Measurements from ENCODE around the gene SLC44A1.
A peak's percentile ranks its signal among the peaks of the same experiment; 100 is the strongest.

Gene SLC44A1

DNA sequence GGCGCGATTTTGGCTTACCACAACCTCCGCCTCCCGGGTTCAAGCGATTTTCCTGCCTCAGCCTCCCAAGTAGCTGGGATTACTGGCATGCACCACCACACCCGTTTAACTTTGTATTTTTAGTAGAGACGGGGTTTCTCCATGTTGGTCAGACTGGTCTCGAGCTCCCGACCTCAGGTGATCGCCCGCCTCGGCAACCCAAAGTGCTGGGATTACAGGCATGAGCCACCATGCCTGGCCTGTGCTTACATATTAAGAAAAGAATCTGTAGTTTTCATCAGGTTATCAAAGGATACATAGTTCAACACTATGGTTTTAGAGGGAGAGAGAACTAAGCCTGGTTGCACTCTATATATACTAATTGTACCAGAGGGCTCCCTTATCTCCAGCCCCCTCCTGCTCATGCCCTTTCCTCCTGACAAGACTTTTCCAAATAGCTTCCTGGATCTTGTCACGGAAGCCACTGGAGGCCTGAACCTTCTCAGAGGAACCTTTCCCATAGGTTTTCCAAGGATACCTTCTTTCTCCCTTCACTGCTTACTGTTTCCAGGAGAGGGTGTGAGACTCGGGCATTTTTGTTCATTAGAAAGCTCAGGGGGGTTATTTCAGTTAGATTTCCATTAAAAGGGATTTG, 53.1 kb downstream of the SLC44A1 start:
- no peak for DNase-seq (ENCODE audit: low read depth in 2 of 3, low spot score in 1 of 3)

DNA sequence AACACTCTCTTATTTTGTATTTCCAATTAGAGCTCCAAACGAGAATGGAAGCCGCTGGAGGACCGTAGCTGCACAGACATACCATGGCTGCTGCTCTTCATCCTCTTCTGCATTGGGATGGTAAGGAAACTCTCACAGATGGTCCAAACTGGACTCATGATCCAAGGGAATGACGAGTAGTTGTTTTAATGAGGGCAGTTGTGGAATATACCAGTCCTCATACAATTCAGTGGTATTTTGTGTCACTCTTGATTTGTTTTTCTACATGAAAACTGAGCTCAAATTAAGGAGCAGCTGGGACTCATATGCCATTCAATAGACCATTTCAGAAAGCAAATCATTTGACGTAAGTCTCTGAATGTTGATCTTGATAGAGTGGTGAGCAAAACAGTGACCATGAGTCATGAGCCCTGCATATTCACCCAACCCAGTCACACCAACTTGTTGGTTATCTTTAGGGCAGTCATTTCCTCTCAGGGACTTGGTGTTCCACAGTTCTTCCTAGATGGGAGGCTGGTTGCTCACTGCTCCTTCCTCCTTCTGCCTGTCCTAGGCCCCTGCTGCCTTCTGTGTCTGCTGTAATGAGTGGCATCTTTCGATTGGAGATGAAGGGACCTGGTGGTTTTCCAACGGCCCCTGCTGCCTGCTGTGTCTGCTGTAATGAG, 54.9 kb downstream of the SLC44A1 start:
- peak in 1 of 3 donors; percentile 0 for DNase-seq (ENCODE audit: low read depth in 2 of 3, low spot score in 1 of 3)

DNA sequence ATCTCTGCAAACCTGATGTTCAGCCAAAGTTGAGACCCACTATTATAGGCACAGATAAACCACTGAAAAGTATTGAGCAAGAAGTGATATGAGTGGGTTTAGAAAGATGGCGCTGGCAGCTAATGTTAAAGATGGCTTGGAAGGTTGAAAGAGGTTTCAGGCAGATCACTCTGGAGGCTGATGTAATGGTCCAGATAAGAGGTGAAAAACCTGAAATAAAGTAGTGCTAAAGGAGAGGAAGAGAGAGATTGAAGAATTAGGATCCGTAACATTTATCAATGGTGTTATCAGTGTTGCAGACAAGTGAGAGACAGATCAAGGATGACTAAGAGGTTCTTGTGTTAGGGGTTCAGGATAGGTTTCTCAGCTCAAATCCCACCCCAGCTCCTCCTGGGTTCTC, 58.3 kb downstream of the SLC44A1 start:
- no peak for DNase-seq (ENCODE audit: low read depth in 2 of 3, low spot score in 1 of 3)

DNA sequence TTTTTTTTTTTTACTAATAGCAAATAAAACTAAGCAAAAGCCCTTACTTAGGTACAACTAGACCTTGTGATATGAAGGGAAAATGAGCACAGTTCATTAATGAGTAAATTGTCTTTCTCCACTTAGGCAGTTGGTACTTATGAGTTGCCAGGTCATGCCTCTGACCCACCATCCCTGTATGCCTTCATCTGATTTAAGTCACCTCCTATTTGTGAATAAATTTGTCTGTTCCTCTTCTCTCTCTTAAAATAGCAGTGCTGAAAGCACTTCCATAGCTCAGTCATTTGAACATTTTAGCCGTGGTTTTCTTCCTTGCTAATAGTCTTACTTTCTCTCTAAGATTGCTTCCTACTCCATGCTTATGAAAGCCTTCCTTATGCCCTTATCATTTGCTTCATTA, 61.4 kb downstream of the SLC44A1 start:
- no peak for DNase-seq (ENCODE audit: low read depth in 2 of 3, low spot score in 1 of 3)

DNA sequence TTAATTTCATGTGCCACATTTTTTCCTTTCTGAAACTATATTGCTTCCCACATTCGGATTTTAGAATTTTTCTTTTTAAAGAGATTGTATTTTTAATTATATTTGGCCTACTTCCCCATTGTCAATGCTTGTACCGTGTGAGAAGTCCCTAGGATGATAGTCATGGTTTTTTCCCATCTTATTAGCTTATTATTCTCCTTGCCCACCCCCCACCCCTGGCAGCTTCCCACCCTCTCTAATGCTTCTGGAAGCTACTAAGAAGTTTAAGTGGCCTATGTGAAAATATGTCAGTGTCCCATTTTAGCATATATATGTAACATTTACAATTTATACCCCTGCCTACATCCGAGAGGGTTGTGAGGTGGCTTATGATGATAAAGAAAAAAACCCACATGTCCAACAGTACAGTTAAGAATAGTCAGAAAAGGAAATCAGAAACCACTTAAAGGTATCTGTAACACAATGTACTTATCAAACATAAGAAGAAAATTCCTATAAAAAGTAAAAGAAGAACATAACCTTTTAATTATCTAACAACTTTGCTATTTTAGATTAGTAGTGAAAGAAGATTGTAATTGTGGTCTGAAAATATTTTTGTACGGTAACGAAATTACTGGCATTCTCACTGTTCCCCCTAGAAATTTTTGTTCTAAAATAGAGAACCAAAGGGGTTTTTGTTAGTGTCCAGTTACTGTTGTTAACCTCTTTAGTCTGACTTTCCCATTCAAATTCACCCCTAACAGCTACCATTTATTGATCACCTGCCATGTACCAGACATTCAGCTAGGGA, 62.1 kb downstream of the SLC44A1 start:
- DNase-seq (ENCODE audit: low read depth in 2 of 3, low spot score in 1 of 3), result no peak

DNA sequence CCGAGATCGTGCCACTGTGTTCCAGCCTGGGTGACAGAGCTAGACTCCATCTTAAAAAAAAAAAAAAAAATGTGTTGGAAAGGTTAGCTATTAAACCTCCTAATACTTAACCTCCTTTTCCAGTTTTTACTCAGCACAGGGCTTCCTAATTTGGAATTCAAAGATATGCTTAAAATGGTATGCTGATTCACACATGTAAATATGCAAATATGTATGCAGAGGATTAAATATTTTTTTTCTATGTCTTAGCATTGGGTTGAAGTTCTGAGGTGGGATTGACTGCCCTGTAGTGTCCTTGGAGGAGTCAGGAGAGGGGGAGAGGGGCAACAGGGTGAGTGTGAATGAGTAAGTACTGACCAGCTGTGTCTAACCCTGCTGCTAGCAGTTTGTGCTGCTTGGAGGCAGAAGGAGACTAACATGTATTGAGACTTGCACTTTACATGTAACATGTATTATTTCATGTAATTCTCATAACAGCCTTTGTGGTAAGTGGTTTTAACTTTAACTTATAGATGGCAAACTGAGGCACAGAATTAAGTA, 63.2 kb downstream of the SLC44A1 start:
- DNase-seq (ENCODE audit: low read depth in 2 of 3, low spot score in 1 of 3), result no peak

DNA sequence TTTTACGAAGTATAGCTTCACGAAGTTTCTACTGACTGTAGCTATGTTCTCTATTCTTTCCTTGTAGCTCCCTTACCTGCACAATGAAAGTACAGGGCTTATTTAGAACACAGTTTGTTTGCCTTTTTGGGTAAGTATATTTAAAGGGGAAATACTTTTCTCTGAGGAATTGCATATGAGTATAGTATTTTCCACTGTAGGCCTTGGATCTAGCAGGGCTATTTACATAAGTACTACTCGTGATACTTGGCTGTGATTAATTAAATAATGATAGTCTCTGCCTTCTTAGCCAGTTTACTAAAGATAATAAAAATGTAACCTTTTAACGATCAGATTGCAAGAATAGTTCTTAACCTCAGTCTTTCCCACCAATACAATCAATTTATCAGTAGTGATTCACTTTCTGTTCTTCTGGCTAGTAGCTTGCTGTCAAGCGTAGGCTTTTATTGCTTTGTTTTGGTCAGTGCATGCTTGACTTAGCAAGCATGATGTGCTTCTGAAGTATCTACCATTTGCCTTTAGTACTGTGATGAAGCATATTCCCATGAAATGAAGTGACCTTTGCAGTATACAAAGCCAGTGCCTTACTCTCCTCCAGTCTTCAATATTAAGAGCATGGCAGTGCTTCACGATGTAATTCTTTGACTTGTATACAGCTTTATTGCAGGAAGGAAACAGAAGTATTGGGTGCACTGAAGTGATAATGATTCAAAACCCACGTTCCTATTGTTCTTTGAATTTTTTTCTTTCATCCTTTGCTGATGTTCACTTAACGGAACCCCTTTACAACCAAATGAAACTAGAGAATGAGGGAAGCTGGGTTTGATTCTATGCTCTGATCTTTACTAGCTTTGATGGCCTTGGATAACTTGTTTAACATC, 64.2 kb downstream of the SLC44A1 start:
- DNase-seq (ENCODE audit: low read depth in 2 of 3, low spot score in 1 of 3), result no peak

DNA sequence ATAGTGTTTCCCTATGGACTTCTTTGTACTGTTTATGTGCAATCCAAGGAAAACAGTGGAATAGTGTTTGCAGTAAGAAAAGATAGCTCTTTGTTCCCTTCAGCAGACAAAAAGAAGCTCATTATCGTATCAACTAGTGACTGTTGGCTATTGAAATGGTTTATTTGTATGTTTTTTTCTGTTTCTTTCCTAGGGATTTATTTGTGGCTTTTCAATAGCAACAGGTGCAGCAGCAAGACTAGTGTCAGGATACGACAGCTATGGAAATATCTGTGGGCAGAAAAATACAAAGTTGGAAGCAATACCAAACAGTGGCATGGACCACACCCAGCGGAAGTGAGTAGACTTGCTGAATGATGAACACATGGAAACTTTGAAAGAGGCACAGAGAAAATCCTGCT, 65.1 kb downstream of the SLC44A1 start:
- DNase-seq (ENCODE audit: low read depth in 2 of 3, low spot score in 1 of 3), result no peak

DNA sequence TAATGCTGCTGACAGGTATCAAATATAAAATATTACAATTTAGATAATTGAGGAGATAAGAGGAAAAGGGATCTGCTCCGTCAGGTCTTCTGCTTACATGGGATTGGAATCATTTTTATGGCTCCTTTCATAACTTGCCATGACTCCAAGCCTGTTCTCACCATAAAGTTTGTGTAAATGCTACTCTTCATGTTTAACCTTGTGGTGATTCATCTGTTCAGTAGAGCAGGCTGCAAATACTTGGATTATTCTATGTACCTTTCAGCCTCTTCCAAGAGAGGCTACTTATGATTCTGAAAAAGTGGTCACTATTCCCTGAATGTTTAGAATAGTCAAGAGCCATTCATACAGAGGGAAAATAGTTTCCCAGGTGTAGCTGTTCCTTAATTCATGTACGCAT, 66.9 kb downstream of the SLC44A1 start:
- DNase-seq (ENCODE audit: low read depth in 2 of 3, low spot score in 1 of 3), result no peak

DNA sequence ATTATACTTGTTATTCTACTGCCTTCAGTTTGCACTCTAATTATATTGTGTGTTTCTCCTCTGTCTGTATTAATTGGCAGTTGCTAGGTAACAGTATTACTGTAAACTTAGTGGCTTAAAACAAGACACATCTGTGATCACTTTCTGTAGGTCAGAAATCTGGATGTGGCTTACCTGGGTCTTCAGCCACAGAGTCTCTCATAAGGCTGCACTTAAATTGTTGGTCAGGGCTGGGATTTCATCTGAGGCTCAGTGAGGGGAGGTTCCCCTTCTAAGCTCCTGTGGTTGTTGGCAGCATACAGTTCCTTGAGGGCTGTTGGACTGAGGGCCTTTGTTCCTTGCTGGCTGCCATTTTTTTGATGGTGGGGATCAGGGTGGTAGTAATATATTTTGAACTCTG, 68.8 kb downstream of the SLC44A1 start:
- DNase-seq (ENCODE audit: low read depth in 2 of 3, low spot score in 1 of 3), result no peak

DNA sequence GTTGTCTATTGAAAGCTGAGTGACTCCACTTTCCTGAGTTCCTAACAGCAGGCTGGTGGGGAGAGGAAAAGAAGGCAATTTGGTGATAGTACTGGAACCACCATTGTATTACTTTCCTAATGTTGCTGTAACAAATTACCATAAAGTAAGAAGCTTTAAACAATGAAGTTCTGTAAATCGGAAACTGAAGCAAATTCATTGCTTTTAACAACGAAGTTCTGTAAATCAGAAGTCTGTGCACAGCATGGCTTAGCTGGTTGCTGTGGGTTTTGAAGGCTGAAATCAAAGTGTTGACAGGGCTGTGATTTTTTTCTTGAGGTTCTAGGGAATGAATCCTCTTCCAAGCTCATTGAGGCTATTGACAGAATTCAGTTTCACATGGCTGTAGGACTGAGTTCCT, 72.3 kb downstream of the SLC44A1 start:
- DNase-seq (ENCODE audit: low read depth in 2 of 3, low spot score in 1 of 3), result no peak

DNA sequence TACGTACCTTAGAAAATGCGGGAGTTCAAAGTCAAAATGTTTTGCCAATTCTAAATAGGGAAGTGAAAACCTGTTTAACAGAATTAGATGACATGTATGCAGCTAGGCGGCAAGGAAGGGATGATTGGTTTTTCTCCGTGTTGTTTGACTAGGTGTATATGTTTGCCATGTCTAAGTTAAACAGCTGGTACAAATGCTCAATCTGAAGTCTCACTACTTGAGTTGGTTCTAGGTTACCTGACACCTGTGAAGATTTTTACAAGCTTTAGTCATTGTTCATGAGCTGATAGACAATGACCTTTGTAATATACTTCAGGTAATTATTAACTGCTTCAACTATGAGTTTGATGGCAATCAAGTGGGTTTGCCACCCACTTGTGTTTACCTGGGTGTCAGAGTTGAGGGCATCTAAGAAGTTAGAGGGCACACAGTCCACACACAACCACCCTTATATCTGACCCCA, 74.3 kb downstream of the SLC44A1 start:
- DNase-seq (ENCODE audit: low read depth in 2 of 3, low spot score in 1 of 3), result no peak

DNA sequence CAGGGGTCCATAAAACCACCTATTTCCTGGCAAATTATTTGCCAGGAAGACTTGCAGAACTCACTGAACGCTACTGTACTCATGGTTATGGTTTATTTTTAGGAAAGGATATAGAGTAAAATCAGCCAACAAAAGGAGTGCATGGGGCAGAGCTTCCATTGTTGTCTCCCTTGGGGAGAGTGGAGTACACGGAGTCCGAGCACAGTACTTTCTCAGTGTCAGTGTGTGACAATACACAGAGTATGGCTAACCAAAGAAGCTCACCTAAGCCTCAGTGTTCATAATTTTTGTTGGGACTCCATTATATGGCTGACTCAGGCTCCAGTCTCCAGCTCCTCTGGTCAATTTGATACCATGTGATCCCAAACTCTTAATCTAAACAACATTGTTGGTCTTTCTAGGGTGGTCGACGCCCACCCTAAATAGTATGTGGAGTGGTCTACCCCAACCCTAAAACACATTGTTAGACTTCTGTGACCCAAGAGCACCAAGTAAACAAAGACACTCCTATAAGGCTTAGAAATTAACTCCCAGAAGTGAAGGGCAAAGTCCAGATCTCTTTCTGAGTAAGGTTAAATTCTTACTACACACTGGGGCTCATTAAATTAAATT, 74.9 kb downstream of the SLC44A1 start:
- DNase-seq (ENCODE audit: low read depth in 2 of 3, low spot score in 1 of 3), result no peak

DNA sequence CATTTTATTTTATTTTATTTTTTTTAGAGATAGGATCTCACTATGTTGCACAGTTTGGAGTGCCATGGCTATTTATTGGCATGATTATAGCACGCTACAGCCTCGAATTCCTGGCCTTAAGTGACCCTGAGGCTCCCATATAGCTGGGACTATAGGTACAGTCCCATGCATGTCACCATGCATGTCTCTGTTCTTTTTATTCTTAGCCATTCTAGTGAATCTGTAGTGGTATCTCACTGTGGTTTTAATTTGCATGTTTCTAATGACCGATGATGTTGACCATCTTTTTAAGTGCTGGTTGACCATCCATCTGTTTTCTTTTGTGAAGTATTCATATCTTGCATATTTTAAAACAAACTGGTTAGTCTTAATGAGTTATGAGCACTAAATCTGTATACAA, 76.1 kb downstream of the SLC44A1 start:
- no peak for DNase-seq (ENCODE audit: low read depth in 2 of 3, low spot score in 1 of 3)

DNA sequence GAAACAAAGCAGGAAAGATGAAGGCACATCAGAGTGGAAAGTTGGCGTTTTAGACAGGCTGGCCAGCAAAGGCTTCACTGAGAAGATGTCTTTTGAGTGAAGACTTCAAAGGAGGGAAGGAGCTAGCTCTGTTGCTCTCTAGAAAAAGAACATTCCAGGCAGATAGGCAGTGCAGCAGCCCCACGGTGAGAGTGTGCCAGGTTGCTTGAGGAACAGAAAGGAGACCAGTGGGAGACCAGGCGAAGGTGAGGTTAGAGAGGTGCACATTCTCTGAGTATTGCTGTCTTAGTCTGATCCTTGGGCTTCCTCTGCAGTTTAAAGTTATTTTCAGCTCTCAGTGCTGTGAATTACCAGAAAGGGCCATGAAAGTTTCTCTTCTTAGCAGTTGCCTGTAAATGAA, 83.8 kb downstream of the SLC44A1 start:
- DNase-seq (ENCODE audit: low read depth in 2 of 3, low spot score in 1 of 3), result no peak

DNA sequence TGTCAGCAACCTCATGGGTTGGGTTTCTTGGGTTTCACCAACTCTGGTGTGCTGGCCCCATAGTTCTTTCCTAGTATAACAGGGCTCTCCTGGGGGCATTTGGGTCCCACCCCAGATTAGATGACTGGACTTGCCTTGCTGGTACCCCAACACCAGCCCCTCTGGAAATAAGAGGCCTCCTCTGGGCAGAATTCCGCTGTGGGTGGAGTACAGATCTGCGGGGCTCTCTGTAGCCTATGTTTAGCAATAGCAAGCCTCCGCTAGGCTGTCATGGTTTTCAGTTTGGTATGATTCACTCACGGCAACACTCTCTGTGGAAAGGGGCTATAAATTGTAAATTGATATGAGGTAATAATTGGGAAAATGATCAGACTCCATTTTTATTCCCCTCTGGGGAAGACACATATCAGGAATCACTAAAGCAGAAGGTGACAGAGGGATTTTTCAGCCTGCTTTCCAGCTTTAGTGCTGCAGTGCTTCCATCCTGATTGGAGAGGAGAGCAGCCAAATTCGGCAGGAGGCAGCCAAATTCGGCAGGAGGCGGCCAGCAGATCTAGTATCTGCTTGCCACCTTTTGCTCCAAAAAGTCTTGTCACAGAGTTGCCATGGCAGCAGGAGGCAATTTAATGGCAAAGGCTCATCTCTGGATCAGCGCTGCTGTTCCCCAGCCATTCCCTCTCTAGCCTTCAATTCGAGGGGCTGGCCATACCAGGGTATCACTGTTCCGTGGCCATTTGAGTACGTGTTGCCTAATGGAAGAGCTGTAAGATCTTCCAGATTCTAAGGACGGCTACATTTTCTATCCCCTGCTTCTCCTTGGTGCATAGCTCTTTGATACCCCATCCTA, 84.6 kb downstream of the SLC44A1 start:
- no peak for DNase-seq (ENCODE audit: low read depth in 2 of 3, low spot score in 1 of 3)

DNA sequence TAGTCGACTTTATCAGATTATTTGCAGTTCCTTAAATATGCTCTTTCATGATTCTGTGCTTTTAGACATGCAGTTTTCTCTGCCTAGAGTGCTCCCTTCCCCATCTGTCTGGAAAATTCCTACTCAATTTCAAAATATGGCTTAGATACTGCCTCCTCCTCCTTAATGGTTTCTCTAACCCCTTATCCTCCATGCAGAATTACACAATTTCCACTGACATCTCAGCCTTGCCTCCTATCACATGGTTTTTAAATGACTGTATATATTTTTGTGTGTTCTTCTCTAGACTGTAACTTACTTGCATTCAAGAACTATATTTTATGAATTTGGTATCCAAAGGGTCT, 85.2 kb downstream of the SLC44A1 start:
- no peak for DNase-seq (ENCODE audit: low read depth in 2 of 3, low spot score in 1 of 3)

DNA sequence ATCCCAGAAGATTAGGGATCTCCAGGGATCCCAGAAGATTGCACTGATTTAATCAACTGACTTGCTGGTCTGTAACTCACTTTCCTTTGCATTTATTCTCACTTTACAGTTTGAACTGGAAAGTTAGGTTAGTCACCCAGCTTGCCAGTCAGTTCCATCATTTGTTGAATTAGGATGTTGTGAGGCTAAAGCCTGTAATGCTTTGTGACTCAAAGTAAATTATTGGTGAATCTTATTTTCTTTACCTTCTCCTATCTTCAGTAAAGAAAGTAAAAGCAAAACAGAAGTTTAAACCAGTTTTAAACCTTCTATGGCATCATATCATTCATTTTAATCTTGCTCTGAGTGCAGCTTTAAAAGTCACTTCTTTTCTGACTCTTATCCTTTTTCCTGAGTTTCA, 85.8 kb downstream of the SLC44A1 start:
- DNase-seq (ENCODE audit: low read depth in 2 of 3, low spot score in 1 of 3), result no peak

DNA sequence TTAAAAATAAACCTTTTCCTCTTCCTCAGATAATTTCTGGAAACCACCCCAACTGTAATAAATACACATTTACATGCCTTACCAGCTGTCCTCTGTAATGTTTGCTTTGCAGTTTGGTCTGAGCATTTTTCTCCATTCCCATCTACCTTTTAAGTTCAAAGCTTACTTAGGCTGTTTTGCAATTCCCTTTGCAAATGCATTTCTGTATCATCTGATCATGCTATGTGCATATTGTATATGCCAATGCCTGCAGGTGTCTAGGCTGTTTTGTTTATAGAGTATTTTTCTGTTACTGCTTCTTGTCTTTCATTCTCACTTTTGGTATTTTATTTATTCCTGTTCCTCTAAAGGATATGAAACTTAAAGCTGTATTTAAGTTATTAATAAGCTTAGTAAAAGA, 86.3 kb downstream of the SLC44A1 start:
- no peak for DNase-seq (ENCODE audit: low read depth in 2 of 3, low spot score in 1 of 3)

DNA sequence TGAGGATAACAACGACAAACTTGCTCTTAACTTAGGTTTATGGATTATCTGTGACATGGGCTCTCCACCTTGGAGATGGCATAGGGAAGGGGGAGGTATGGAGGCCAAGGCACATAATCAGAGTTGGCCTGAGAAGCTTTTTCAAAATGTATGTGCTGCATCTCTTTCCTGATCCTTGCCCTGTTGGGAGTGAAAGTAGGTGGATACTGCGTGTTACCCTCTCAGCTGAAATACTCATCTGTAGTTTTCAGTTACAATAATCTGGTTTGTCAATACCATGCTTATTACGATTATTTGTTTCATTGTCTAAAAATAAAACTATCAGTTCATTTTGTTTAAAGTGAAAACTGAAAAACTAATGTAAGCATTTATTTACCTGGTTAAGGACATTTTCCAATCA, 86.7 kb downstream of the SLC44A1 start:
- DNase-seq (ENCODE audit: low read depth in 2 of 3, low spot score in 1 of 3), result no peak
